ENCODE data around the gene DYSF. TPM values are rescaled to one million over a fixed set of nuclear protein-coding genes. Genes with fewer than 3 reads are reported as not detected.

Gene DYSF
- total RNA-seq, 1 experiment from 2014 or later: 0.89 TPM

GRCh38 chr2:71635798-71636197 lies 182.4 kb downstream of the DYSF start:
- no peaks in the 10 kb centered on the region for H3K79me2 ChIP-seq (ENCODE audit: insufficient read depth, low read length)
- DNase-seq (ENCODE audit: low read depth, low spot score) (no peak), ATAC-seq (no peak)
- CTCF ChIA-PET: no interaction called here
- no peak overlapping the region for H3K9ac ChIP-seq (ENCODE audit: low read length)
- H3K27ac ChIP-seq (ENCODE audit: low read depth, low read length): no peak overlapping the region
- intact Hi-C loops (cut with micrococcal nuclease): no loop called here
- H3K4me2 ChIP-seq (ENCODE audit: low read length): no peak overlapping the region
- no peaks in the 10 kb centered on the region for H3K9me3 ChIP-seq (ENCODE audit: control insufficient read depth in 1 of 2, insufficient read depth in 1 of 2, low read depth in 1 of 2, low read length in 2 of 2)
- POLR2A ChIA-PET: no interaction called here
- no peak overlapping the region for H3K4me3 ChIP-seq (replicated peaks in 1 of 2; ENCODE audit: low read depth in 1 of 2, low read length in 2 of 2)
- no peaks in the 10 kb centered on the region for H3K36me3 ChIP-seq (ENCODE audit: control insufficient read depth in 1 of 2, insufficient read depth in 2 of 2, low read length in 2 of 2)
- no peak for TF ChIP-seq EZH2 (IDR thresholded peaks at IDR 0.05)
- TF ChIP-seq ZBTB33 (IDR thresholded peaks at IDR 0.05; ENCODE audit: extremely low read depth, insufficient replicate concordance, low read length): no peak
- no peak for TF ChIP-seq TCF7L2 (IDR thresholded peaks at IDR 0.05; ENCODE audit: borderline replicate concordance, extremely low read depth, insufficient read depth, insufficient read length)
- no peak for TF ChIP-seq EZH2phosphoT487 (IDR thresholded peaks at IDR 0.05; ENCODE audit: borderline replicate concordance)
- TF ChIP-seq POLR2AphosphoS5 (IDR thresholded peaks at IDR 0.05; ENCODE audit: low read depth, low read length): no peak
- no peak for TF ChIP-seq SRF (IDR thresholded peaks at IDR 0.05; ENCODE audit: low read depth)
- TF ChIP-seq RAD21 (IDR thresholded peaks at IDR 0.05; ENCODE audit: low read depth): no peak
- TF ChIP-seq POLR2A (IDR thresholded peaks at IDR 0.05; ENCODE audit: borderline replicate concordance, extremely low read depth, insufficient read depth, insufficient read length): no peak
- TF ChIP-seq REST (IDR thresholded peaks at IDR 0.05; ENCODE audit: low read depth): no peak
- TF ChIP-seq ZFX (IDR thresholded peaks at IDR 0.05): no peak
- TF ChIP-seq CTCF (IDR thresholded peaks at IDR 0.05 in 2 of 3, conservative IDR thresholded peaks at IDR 0.05 in 1 of 3; ENCODE audit: borderline replicate concordance in 1 of 3, insufficient read depth in 1 of 3, low read depth in 2 of 3, low read length in 2 of 3): no peak
- no peak for TF ChIP-seq SIN3A (IDR thresholded peaks at IDR 0.05; ENCODE audit: low read depth)
- TF ChIP-seq YY1 (IDR thresholded peaks at IDR 0.05; ENCODE audit: extremely low read depth, insufficient replicate concordance, low read depth, low read length): no peak
- TF ChIP-seq CEBPB (IDR thresholded peaks at IDR 0.05; ENCODE audit: low read depth): no peak
- no peak for TF ChIP-seq CBX3 (IDR thresholded peaks at IDR 0.05; ENCODE audit: low read depth)
- no peak for TF ChIP-seq ELF1 (IDR thresholded peaks at IDR 0.05; ENCODE audit: borderline replicate concordance, low read depth)
- no peak for TF ChIP-seq MAX (IDR thresholded peaks at IDR 0.05)
- TF ChIP-seq EGR1 (IDR thresholded peaks at IDR 0.05; ENCODE audit: low read depth): no peak
- H3K27me3 ChIP-seq (ENCODE audit: insufficient read depth, low read length): no peaks in the 10 kb centered on the region
- H3K4me1 ChIP-seq (ENCODE audit: control insufficient read depth in 1 of 2, insufficient read depth in 2 of 2, low read length in 2 of 2): no peaks in the 10 kb centered on the region
- H2AFZ ChIP-seq (ENCODE audit: low read depth, low read length, poor library complexity, severe bottlenecking): no peak overlapping the region
- BruUV-seq (replicated peaks): no TSS peak
- H3K9me2 ChIP-seq (ENCODE audit: insufficient read depth): no peaks in the 10 kb centered on the region
- RAD21 ChIA-PET (ENCODE audit: low non-redundant PET in 1 of 2, low total read pairs in 2 of 2, uncharacterized antibody in 2 of 2, unreplicated experiment in 2 of 2): no interaction called here
- H4K20me1 ChIP-seq (ENCODE audit: insufficient read depth): no peaks in the 10 kb centered on the region
